Activated gamma-delta T cell (primary cell): ENCODE measurements around the gene WDR81.
A peak's percentile ranks its signal among the peaks of the same experiment; 100 is the strongest.
"Not testable (repeated sequence)": the region's sequence is repeated elsewhere in the genome, so short reads cannot be mapped to it uniquely, and the experiment has no call there.

Experiments
- DNase-seq: peaks from one replicate; lab custom pipeline; 2025; lab: John Stamatoyannopoulos, UW
- total RNA-seq, 2 donors: gene quantifications; one replicate each; lab custom pipeline; 2026; lab: John Stamatoyannopoulos, UW

The WDR81 gene
- 177 to 181 reads per million in 2 donors for total RNA-seq

- DNase-seq, result peak; percentile 81
Measured at GRCh38 chr17:1724351-1724868, at the start of gene WDR81. Gene WDR81 (plus strand): TSS chr17:1724704. CDS start chr17:1724960, 256 bp downstream.

DNA sequence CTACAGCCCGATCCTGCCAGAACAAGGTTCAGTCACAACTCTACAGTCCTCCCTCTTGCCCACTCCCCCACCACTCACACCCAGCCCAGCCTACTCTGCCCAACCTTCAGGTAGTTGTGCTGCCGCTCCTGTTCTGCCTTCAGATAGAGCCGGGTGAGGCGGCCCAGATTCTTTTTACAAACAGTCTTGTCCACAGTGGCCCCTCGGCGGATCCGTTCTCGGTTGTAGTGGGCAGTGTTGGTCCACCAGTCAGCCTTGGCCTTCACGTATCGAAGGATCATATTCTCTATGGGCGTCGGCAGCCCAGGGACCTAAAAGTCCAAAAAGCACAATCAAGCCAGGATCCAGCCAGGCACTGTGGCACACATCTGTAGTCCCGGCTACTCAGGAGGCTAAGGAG lies 48.1 kb upstream of the WDR81 start:
- no peak for DNase-seq

- DNase-seq, result no peak
Measured at GRCh38 chr17:1683459-1683858, 41.0 kb upstream of the WDR81 start.

DNA sequence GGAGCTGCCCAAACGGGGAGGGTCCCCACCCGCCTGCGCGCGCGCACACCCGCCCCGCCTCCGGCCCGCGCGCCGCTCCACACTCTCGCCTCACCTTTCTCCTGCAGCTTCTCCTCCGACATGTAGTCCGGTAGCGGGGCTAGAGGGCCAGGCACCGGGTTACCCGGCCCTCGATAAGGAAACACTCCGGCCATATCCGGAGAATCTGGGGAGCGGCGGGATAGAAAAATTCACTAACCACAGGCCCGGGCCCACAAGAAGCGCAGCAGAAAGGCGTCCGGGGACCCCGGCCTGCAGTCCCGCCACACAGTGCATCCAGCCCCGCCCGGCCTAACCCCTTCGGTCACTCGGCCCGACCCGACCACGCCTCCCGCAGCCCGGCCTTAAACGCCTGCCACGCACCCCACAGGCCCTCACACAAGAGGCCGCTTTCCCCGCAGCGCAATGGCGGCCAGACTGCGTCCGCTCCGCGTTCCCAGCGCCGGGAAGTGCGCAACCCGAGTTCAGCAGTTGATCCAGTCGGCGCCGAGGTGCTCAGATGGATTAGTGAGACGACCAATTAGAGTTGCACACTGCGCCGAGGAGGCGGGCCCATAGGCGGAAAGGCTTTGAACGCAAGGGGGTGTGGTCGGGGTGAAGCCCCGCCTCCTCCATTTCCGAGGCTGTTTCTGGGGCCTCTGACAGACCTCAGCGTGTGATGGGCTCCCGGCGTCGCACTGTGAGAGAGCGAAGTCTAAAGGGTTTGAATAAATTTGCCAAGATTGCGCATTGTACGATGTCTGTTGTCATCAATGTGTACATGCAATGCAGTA lies 39.9 kb upstream of the WDR81 start, which contains the start of gene PRPF8:
TSS of gene PRPF8 (minus strand) at position 490 of the 812 bp plus-strand sequence. CDS start at position 194, 296 bp downstream.
- DNase-seq, result peak; percentile 85

GRCh38 chr17:1686086-1686485 lies 38.4 kb upstream of the WDR81 start:
- DNase-seq, result no peak

DNA sequence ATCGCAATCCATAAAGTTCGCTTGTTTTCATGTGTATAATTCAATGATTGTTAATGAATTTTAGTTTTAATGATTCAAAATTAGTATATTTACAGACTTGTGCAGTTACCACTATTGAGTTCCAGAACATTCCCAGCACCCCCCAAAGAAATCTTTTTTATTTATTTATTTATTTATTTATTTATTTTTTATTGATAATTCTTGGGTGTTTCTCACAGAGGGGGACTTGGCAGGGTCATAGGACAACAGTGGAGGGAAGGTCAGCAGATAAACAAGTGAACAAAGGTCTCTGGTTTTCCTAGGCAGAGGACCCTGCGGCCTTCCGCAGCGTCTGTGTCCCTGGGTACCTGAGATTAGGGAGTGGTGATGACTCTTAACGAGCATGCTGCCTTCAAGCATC lies 36.1 kb upstream of the WDR81 start:
- not testable (repeated sequence) for DNase-seq

GRCh38 chr17:1690544-1691221 lies 33.8 kb upstream of the WDR81 start:
- no peak for DNase-seq

DNA sequence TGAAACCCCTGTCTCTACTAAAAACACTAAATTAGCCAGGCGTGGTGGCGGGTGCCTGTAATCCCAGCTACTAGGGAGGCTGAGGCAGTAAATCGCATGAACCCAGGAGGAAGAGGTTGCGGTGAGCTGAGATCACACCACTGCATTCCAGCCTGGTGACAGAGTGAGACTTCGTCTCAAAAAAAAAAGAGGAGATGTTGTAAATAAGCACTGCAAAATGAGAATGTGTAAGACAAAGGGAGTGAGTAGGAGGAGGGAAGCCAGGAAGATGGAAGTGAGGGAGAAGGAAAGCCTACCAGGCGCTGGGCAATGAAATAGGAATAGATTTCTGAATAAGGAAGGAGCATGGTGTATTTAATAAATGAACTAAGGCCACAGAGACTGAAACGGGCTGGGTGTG lies 31.2 kb upstream of the WDR81 start:
- DNase-seq, result no peak

GRCh38 chr17:1695365-1695764 lies 29.1 kb upstream of the WDR81 start:
- no peak for DNase-seq

- DNase-seq, result no peak
Measured at GRCh38 chr17:1697681-1698080, 26.8 kb upstream of the WDR81 start.

DNA sequence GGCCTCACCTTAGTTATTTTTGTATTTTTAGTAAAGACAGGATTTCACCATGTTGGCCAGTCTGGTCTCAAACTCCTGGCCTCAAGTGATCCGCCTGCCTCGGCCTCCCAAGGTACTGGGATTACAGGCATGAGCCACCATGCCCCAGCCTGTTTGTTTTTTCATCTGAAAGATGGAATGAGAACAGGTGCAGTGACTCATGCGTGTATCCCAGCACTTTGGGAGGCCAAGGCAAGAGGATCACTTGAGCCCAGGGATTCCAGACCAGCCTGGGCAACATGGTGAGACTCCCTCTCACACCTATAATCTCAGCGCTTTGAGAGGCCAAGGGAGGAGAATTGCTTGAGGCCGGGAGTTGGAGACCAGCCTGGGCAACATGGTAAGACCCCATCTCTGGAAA lies 24.6 kb upstream of the WDR81 start:
- DNase-seq, result not testable (repeated sequence)

- no peak for DNase-seq
Measured at GRCh38 chr17:1703063-1703462, 21.4 kb upstream of the WDR81 start.

GRCh38 chr17:1705004-1705403 lies 19.5 kb upstream of the WDR81 start:
- no peak for DNase-seq

GRCh38 chr17:1707107-1707506 lies 17.4 kb upstream of the WDR81 start:
- DNase-seq, result no peak

DNA sequence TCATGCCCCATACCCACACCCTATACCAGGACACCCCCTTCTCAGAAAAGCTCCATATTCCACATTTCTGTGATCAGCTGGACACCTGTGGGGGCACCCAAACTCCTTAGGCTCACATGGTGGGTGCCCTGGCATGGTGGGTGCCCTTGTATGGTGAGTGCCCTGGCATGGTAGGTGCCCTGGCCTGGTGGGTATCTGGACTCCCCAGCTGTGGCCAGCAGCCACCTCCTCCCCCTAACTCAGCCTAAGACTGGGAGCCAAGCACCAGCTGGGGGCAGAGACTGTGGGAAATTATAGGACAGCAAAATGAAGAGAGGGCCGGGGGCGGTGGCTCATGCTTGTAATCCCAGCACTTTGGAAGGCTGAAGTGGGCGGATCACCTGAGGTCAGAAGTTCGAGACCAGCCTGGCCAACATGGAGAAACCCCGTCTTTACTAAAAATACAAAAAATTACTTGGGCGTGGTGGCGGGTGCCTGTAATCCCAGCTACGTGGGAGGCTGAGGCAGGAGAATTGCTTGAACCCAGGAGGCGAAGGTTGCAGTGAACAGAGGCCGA lies 15.6 kb upstream of the WDR81 start:
- DNase-seq, result not testable (repeated sequence)

GRCh38 chr17:1709403-1709951 lies 15.0 kb upstream of the WDR81 start:
- DNase-seq, result no peak

- DNase-seq, result no peak
Measured at GRCh38 chr17:1709971-1710806, 14.3 kb upstream of the WDR81 start, which contains the start of gene TLCD2. Gene TLCD2 (minus strand): TSS chr17:1710377. CDS start chr17:1710242, 135 bp downstream.

GRCh38 chr17:1710807-1711553 lies 13.5 kb upstream of the WDR81 start:
- DNase-seq, result no peak

DNA sequence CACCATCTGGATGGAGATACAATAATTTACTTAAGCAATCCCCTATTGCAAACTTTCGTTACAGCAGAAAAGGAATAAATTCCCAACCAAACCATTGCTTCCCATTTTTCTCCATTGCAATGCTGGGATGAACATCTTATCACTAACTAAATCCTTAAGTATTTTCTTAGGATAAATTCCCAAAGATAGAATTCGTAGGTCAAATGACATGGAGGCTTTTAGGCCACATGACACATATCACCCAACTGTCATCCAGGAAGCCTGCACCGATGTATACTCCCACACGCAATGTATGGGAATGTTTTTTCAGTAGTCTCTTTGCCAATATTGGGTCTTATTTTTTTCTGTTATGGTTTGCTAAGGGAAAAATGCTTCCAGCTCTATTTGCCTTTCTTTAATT lies 12.7 kb upstream of the WDR81 start:
- no peak for DNase-seq

DNA sequence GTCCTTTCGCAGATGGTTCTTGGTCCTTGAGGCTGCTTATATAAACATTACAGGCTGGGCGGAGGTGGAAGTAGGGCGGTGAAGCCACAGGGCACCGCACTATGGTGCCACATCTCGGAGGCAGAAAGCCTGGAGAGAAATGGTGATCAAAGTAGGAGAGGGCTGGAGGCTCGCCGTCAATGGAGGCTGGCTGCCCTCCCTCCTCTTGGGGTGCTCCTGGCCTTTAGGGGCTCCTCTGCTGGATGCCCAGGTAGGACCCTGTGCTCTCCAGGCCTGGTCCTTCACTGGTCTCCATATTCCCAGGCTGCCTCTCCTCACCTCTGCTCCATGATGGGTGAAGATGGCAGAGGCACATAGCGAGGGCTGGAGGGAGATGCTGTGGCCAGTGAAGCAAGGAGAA lies 12.2 kb upstream of the WDR81 start:
- DNase-seq, result no peak
